IMR-90 (cell line): Measurements from ENCODE around the gene CEP43. TPM values are rescaled to one million over a fixed set of nuclear protein-coding genes. Genes with fewer than 3 reads are reported as not detected.

Experiments
- ATAC-seq: fragments of 200-7000 bp; cut with Tn5 transposase; 2 replicates; pipeline ENCODE4 v1.9.1; 2020; ENCODE audit warnings: low read depth, mild to moderate bottlenecking, moderate library complexity
- BruUV-seq: library from RNA; stranded (reverse); fragments of 400-500 nt; replicated peaks from 2 replicates; lab custom pipeline; 2021; lab: Mats Ljungman, UMichigan
- CTCF ChIA-PET: fragments of 300-600 bp; formaldehyde crosslinking; extraction: SDS; loops from one replicate; lab custom pipeline; 2021; ENCODE audit warnings: antibody characterized with exemption; lab: Yijun Ruan, JAX
- POLR2A ChIA-PET: fragments of 300-600 bp; sonication (Branson Sonifier 250); formaldehyde crosslinking; loops from one replicate; lab custom pipeline; 2022; ENCODE audit warnings: antibody characterized with exemption; ENCODE audit not compliant: unreplicated experiment; lab: Charles Lee
- DNase-seq: peaks from one replicate; pipeline ENCODE4 v3.0.0; 2013
- H2AFZ ChIP-seq: replicated peaks from 2 replicates; pipeline ENCODE3; 2013; ENCODE audit warnings: low read length, mild to moderate bottlenecking; ENCODE audit not compliant: poor library complexity
- H2AK5ac ChIP-seq: 2 replicates; pipeline ENCODE4 v1.6.1; 2013; ENCODE audit warnings: low read depth, low read length, inconsistent platforms
- H2AK9ac ChIP-seq: replicated peaks from 2 replicates; pipeline ENCODE3; 2013; ENCODE audit warnings: mild to moderate bottlenecking, low read depth, low read length, moderate library complexity; ENCODE audit not compliant: poor library complexity
- H2BK120ac ChIP-seq: 2 replicates; pipeline ENCODE4 v1.6.1; 2013; ENCODE audit warnings: low read depth, low read length, inconsistent platforms
- H2BK15ac ChIP-seq: 3 replicates; pipeline ENCODE4 v1.6.1; 2013; ENCODE audit warnings: low read depth, low read length, inconsistent platforms
- H2BK20ac ChIP-seq: 2 replicates; pipeline ENCODE4 v1.6.1; 2013; ENCODE audit warnings: low read depth, mild to moderate bottlenecking, inconsistent platforms, low read length, moderate library complexity
- H2BK5ac ChIP-seq: 2 replicates; pipeline ENCODE4 v1.6.1; 2013; ENCODE audit warnings: mild to moderate bottlenecking, low read depth, low read length, inconsistent platforms; ENCODE audit not compliant: poor library complexity, severe bottlenecking
- H3K14ac ChIP-seq: replicated peaks from 2 replicates; pipeline ENCODE4 v1.6.1; 2013; ENCODE audit warnings: low read depth, low read length, inconsistent platforms
- H3K18ac ChIP-seq: 2 replicates; pipeline ENCODE4 v1.6.1; 2013; ENCODE audit warnings: low read depth, low read length, control low read depth
- H3K23ac ChIP-seq: 2 replicates; pipeline ENCODE4 v1.6.1; 2013; ENCODE audit warnings: low read depth, low read length, inconsistent platforms
- H3K27ac ChIP-seq: 2 replicates; pipeline ENCODE4 v1.5.1; 2013; ENCODE audit warnings: mild to moderate bottlenecking, control low read depth, low read length; ENCODE audit not compliant: insufficient read depth
- H3K27me3 ChIP-seq: 2 replicates; pipeline ENCODE4 v1.6.1; 2013; ENCODE audit warnings: low read length; ENCODE audit not compliant: control insufficient read depth, insufficient read depth
- H3K36me3 ChIP-seq: 2 replicates; pipeline ENCODE4 v1.6.1; 2013; ENCODE audit warnings: low read length, mixed read lengths; ENCODE audit not compliant: control insufficient read depth, insufficient read depth
- H3K4ac ChIP-seq: 2 replicates; pipeline ENCODE4 v1.6.1; 2013; ENCODE audit warnings: low read depth, low read length, inconsistent platforms
- H3K4me1 ChIP-seq: 2 replicates; pipeline ENCODE4 v1.6.1; 2013; ENCODE audit warnings: low read length, mixed read lengths; ENCODE audit not compliant: control insufficient read depth, insufficient read depth
- H3K4me2 ChIP-seq: 2 replicates; pipeline ENCODE4 v1.6.1; 2013; ENCODE audit warnings: low read depth, mild to moderate bottlenecking, control low read depth, low read length, moderate library complexity
- H3K4me3 ChIP-seq: 2 replicates; pipeline ENCODE4 v1.5.1; 2013; ENCODE audit warnings: low read depth, mild to moderate bottlenecking, control low read depth, low read length, moderate library complexity; ENCODE audit not compliant: insufficient read depth
- H3K56ac ChIP-seq: 2 replicates; pipeline ENCODE4 v1.6.1; 2013; ENCODE audit warnings: low read length, inconsistent platforms; ENCODE audit not compliant: insufficient read depth; ENCODE audit errors: extremely low read depth
- H3K79me1 ChIP-seq, 2 experiments: 2 replicates each; pipeline ENCODE4 v1.6.1; 2013; ENCODE audit warnings: low read length in 2 of 2, inconsistent platforms in 1 of 2, low read depth in 1 of 2
- H3K9ac ChIP-seq: 2 replicates; pipeline ENCODE4 v1.6.1; 2013; ENCODE audit warnings: low read depth, low read length, control low read depth
- H3K9me1 ChIP-seq: 2 replicates; pipeline ENCODE4 v1.6.1; 2013; ENCODE audit warnings: low read length, inconsistent platforms; ENCODE audit not compliant: insufficient read depth
- H3K9me3 ChIP-seq: 2 replicates; pipeline ENCODE4 v1.6.1; 2013; ENCODE audit warnings: low read length; ENCODE audit not compliant: control insufficient read depth, insufficient read depth
- H4K20me1 ChIP-seq: 2 replicates; pipeline ENCODE4 v1.6.1; 2013; ENCODE audit warnings: low read length, inconsistent platforms; ENCODE audit not compliant: insufficient read depth
- H4K5ac ChIP-seq: 2 replicates; pipeline ENCODE4 v1.6.1; 2013; ENCODE audit warnings: mild to moderate bottlenecking, low read depth, low read length, control low read depth
- H4K8ac ChIP-seq, 2 experiments: 2 replicates each; pipeline ENCODE4 v1.6.1; 2013; ENCODE audit warnings: low read depth in 2 of 2, low read length in 2 of 2, control low read depth in 1 of 2, inconsistent platforms in 1 of 2
- H4K91ac ChIP-seq: 2 replicates; pipeline ENCODE4 v1.6.1; 2013; ENCODE audit warnings: low read depth, low read length, inconsistent platforms; ENCODE audit not compliant: insufficient read depth
- CHD1 ChIP-seq: IDR thresholded peaks from 2 replicates; pipeline ENCODE4 v1.6.1; 2012; ENCODE audit warnings: low read depth, low read length, improper control_type of control experiment
- FOS ChIP-seq: fragments of 150-350 bp; IDR thresholded peaks from 2 replicates; pipeline ENCODE4 v1.6.1; 2016; ENCODE audit warnings: low read depth, low read length
- NFE2L2 ChIP-seq: fragments of 150-350 bp; IDR thresholded peaks from 2 replicates; pipeline ENCODE4 v1.6.1; 2016; ENCODE audit warnings: low read depth, mild to moderate bottlenecking, low read length
- RAD21 ChIP-seq: IDR thresholded peaks from 2 replicates; pipeline ENCODE4 v1.6.1; 2012; ENCODE audit warnings: low read length, improper control_type of control experiment
- RFX5 ChIP-seq: IDR thresholded peaks from 2 replicates; pipeline ENCODE4 v1.8.0; 2012; ENCODE audit warnings: low read depth, mild to moderate bottlenecking, low read length, moderate library complexity
- SMC3 ChIP-seq: fragments of 150-350 bp; IDR thresholded peaks from 2 replicates; pipeline ENCODE4 v1.6.1; 2016; ENCODE audit warnings: low read depth, mild to moderate bottlenecking, antibody characterized with exemption, low read length, moderate library complexity
- WGBS, 2 experiments: methylation state at CpG; one replicate each; pipeline versions ENCODE4 v1.1.5 to v1.1.7; 2013; ENCODE audit warnings: missing lambda C conversion rate in 2 of 2; ENCODE audit not compliant: insufficient read length in 1 of 2; ENCODE audit errors: extremely low coverage in 2 of 2; 5-methylcytosine and 5-hydroxymethylcytosine counted together
- dilution Hi-C: fragments of 300-500 bp; cut with HindIII; formaldehyde crosslinking; loops from one replicate; pipeline ENCODE4 v1.14.3; 2018; ENCODE audit warnings: low sequenced_read_pairs; ENCODE audit not compliant: unreplicated experiment
- in situ Hi-C: fragments of 300-500 bp; cut with MboI; formaldehyde crosslinking; loops from 3 replicates; pipeline ENCODE4 v1.14.3; 2019; ENCODE audit warnings: low sequenced_read_pairs, inconsistent platforms, mixed read lengths
- intact Hi-C: fragments of 100-400 bp; cut with micrococcal nuclease; formaldehyde crosslinking; loops from 2 replicates; pipeline ENCODE4 v1.10.0; 2022
- polyA plus RNA-seq, 3 experiments: library from polyadenylated mRNA; depleted of rRNA; stranded (reverse); fragments of >200 nt; gene quantifications; 2 replicates each; pipeline ENCODE4 v1.2.3, GENCODE V29; 2012; ENCODE audit warnings: low replicate concordance in 1 of 3
- total RNA-seq: library from RNA; depleted of rRNA; stranded (reverse); fragments of >200 nt; gene quantifications from 2 replicates; pipeline ENCODE4 v1.2.3, GENCODE V29; 2012
- TF ChIP-seq, protein P1 (sequence below): fragments of 150-350 bp; IDR thresholded peaks from 2 replicates; pipeline ENCODE4 v1.6.1; 2017; ENCODE audit warnings: mild to moderate bottlenecking, antibody characterized with exemption, low read length, low read depth

Gene CEP43
- total and polyA plus RNA-seq, 2 of the 4 experiments (the other 2 are of a cell fraction), result 8.6 to 10.7 TPM

- intact Hi-C loops, result no loop called here
- 1% methylated on average over 14 of the region's 54 CpGs; no CpG with 5 or more reads in 1 of the 2 experiments for WGBS, 2 experiments
- H2BK120ac ChIP-seq, result no peak overlapping the region
- H2BK15ac ChIP-seq, result no peak overlapping the region
- H4K5ac ChIP-seq, result no peak overlapping the region
- peaks cover 0 to 3% of the 10 kb centered on the region in 2 experiments; a peak in 1 of 4 replicates for H3K79me1 ChIP-seq
- H3K9ac ChIP-seq, result peak overlapping the region; percentile 52
- ChIA-PET CTCF (interaction anchor here (0.6 to 1.4 kb wide), 2 partner anchors 11 to 34 kb away, joined by 3 to 4 read pairs; no protein-coding TSS in a partner anchor), POLR2A (no interaction called here)
- no peak overlapping the region for H2AK5ac ChIP-seq
- H3K27ac ChIP-seq, result no peak overlapping the region
- no peaks in the 10 kb centered on the region for H3K27me3 ChIP-seq
- H3K9me3 ChIP-seq, result no peaks in the 10 kb centered on the region
- no peaks in the 10 kb centered on the region for H3K9me1 ChIP-seq
- dilution Hi-C loops, result no loop called here
- H3K14ac ChIP-seq, result no peak overlapping the region
- peak overlapping the region; percentile 60 for H2AK9ac ChIP-seq
- no peak overlapping the region for H4K91ac ChIP-seq
- no peak overlapping the region for H3K56ac ChIP-seq
- H3K36me3 ChIP-seq, result 0 out of 2 replicates have a peak, but pooled peaks cover 2% of the 10 kb centered on the region
- no peak for TF ChIP-seq SMC3
- TF ChIP-seq NFE2L2, result no peak
- TF ChIP-seq, protein P1, sequence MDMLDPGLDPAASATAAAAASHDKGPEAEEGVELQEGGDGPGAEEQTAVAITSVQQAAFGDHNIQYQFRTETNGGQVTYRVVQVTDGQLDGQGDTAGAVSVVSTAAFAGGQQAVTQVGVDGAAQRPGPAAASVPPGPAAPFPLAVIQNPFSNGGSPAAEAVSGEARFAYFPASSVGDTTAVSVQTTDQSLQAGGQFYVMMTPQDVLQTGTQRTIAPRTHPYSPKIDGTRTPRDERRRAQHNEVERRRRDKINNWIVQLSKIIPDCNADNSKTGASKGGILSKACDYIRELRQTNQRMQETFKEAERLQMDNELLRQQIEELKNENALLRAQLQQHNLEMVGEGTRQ, result no peak
- no peak for TF ChIP-seq RAD21
- TF ChIP-seq RFX5, result no peak
- TF ChIP-seq CHD1, result no peak
- TF ChIP-seq FOS, result no peak
- ATAC-seq, result peak; percentile 66
- H3K4me1 ChIP-seq, result peaks cover 10% of the 10 kb centered on the region
- H3K4me3 ChIP-seq, result peak overlapping the region; percentile 92
- peak overlapping the region; percentile 63 for H3K4me2 ChIP-seq
- no peaks in the 10 kb centered on the region for H4K20me1 ChIP-seq
- H2BK5ac ChIP-seq, result no peak overlapping the region
- DNase-seq, result peak; percentile 15
- peak overlapping the region; percentile 93 for H2AFZ ChIP-seq
- no peak overlapping the region for H3K23ac ChIP-seq
- no peak overlapping the region for H4K8ac ChIP-seq
- no peak overlapping the region for H3K4ac ChIP-seq
- no peak overlapping the region for H3K18ac ChIP-seq
- no TSS peak for BruUV-seq
- no peak overlapping the region for H2BK20ac ChIP-seq
- in situ Hi-C loops, result no loop called here
Observed at GRCh38 chr6:166955865-166956443, 43.2 kb upstream of the CEP43 start.
